ENCODE results near the gene TMC4.

Gene TMC4

DNA sequence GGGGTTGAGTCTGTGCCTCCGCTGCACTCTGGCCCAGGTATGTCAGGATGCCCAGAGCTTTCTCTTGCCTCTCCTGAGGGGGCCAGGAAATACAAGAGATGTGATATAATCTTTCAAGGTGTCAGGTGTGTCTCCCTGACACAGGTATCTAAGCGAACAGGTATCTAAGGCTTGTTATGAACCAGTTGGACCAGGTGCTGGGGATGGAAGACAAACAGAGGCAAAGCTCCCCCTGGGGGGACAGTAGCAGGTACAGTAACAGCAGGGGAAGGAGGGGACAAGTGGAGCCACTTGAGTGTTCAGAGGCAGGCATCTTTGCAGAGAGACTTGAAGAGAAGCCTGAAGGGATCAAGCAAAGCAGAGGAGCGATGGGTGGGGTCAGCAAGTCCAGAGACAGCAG is 16.0 kb downstream of the TMC4 start:
- no peak for DNase-seq (ENCODE audit: low read depth in 4 of 4, low spot score in 1 of 4)

DNA sequence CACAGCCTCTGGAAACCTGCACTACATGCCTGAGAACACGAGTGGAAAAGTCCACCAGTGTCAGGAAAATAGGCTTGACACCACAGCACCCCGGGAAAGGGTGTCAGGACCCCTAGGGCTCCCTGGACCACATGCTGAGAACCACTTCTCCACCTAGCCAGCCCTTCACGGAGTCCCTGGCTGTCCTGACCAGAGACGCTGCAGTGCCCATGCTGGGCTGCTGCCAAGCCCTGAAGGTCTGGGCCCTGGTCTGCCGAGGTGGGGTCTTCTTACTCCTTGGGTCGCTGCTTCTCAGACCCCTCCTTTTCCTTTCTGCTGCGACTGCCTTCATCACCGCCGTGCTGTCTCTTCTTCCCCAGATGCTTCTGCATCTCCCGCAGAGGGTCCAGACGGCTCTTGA is 16.5 kb downstream of the TMC4 start:
- no peak for DNase-seq (ENCODE audit: low read depth in 4 of 4, low spot score in 1 of 4)

DNA sequence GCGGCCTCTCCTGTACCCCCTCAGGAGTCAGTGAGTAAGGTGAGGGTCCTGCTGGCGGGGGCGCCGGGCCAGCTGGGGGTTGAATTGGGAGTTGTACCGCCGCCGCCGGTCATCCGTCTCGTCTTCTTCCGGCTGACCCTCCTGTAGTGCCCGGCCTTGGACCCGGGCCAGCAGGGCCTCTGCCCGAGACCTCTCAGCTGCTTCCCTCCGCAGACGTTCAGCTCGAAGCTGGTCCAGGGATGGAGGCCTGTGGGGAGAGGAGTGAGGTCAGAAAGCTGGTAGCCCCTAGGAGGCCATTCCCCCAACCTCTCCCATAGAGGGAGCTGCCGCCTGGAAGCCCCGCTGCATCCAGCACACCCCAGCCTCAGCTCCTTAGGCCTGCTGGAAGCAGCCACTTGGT is 17.3 kb downstream of the TMC4 start:
- no peak for DNase-seq (ENCODE audit: low read depth in 4 of 4, low spot score in 1 of 4)

DNA sequence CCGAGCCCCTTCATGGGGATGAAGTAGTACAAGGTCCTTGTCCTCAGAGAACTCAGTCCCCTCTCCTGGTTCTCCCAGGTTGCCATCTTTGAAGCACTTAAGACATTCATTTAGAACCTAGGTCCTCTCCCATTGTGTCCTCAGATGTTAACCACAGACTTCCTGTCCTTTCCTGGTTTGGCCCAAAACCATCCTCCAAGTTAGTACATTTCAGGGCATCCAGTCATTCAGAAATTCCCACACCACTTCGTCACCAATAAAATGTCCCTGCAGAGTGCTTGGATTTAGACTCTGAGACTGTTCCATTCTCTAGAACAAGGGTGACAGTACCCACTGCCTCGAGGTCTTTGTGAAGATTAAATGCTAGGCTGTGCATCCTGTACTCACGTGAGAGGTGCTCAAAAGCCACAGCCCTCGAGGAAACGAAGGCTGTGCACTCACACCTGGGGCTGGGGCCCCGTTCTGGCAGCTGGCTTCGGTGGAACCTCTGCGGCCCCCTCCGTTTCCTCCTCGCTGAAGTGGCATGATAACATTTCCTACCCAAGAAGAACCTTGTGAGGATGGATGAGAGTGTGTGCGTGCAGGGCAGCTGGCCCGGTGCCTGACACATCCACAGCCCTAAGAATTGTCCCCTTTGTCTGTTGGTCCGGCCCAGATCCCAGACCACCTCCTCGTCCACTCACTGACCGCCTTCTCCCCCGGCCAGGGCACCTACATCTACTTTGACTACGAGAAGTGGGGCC is 18.2 kb downstream of the TMC4 start:
- no peak for DNase-seq (ENCODE audit: low read depth in 4 of 4, low spot score in 1 of 4)

DNA sequence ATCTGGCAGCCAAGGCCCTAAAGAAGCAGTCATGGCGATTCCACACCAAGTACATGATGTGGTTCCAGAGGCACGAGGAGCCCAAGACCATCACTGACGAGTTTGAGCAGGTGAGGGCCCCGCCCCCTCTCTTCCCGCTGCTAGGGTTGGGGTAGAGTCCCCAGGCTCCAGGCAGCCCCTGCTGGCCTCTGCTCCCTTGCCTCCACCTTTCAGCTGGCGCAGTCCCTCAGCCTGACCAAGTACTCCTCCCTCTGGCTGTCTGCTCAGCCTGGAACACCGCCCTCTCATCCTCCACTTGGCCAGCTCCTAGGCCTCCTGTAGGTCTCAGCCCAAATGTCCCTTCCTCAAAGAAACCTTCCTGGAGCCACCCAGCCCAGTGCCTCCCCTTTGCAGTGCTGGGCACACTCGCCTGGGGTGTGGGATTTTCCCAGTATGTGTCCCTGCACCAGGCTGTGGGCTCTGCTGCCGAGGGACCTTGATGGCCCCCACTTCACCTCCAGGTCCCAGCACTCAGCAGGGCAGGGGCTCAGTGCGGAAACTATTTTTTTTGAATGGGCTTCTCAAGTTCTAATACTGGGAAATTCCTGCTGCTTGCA is 19.1 kb downstream of the TMC4 start:
- no peak for DNase-seq (ENCODE audit: low read depth in 4 of 4, low spot score in 1 of 4)

DNA sequence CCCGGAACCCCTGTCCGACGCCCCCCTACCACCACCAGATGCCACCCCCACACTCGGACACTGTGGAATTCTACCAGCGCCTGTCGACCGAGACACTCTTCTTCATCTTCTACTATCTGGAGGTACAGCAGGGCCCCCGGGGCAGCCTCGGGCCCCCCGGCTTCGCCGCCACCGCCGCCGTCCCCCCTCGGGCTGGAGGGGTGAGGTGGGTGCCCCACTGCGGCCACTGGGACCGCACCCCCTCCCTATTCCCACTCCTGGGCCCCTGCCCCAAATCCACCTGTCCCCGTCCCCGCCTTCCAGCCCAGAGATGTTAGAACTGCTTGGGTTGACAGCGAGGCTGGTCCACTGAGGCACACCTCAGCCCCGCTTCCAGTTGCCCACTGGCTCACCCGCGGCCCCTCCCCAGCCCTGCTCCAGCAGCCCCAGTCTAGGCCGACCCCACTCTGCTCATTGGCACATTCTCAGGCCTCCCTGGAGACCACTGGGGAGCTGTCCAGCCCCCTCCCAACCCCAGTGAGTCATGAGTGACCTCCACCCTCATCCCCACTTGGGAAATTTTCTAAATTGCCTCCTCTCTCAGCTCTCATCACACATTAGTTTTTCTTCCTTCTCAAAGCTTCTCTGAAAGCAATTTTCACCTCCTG is 20.0 kb downstream of the TMC4 start:
- DNase-seq (ENCODE audit: low read depth in 4 of 4, low spot score in 1 of 4), result no peak

DNA sequence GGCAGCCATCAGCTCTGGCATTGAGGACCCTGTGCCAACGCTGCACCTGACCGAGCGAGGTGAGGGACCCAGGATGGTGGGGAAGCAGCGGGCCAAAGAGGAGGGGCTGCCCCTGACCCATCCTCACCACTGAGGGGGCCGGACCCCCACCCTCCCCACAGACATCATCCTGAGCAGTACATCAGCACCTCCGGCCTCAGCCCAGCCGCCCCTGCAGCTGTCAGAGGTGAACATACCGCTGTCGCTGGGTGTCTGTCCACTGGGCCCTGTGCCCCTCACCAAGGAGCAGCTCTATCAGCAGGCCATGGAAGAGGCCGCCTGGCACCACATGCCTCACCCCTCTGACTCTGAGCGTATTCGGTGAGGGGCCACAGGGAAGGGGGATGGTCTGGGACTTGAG is 20.7 kb downstream of the TMC4 start:
- no peak for DNase-seq (ENCODE audit: low read depth in 4 of 4, low spot score in 1 of 4)

DNA sequence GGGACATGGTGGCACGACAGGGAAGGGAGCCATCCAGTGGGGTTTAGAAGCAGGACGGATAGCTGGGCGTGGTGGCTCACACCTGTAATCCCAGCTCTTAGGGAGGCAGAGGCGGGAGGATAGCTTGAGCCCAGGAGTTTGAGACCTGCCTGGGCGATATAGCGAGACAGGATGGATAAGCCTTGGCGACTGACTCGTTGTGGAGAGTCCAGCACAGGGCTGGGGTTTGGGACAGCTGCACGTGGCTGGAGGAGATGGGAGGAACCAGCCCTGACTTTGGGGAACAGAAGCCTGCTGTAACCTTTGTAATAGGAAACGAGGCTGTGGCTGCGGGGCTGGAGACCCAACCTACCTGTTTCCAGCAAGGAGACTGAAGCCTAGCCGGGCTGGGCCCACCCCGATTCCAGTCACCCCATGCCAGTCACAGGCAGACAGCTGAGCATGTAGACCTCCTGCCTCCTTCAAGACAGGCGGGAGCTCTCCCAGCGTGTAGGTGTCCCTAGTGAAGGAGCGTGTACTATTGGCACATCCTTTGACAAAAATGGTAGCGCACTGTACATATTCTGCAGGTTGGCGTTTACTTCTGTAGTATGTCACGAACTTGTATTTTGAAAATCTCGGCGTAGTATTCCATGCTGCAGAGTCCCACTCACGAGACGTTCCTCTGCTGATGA is 21.5 kb downstream of the TMC4 start:
- no peak for DNase-seq (ENCODE audit: low read depth in 4 of 4, low spot score in 1 of 4)

DNA sequence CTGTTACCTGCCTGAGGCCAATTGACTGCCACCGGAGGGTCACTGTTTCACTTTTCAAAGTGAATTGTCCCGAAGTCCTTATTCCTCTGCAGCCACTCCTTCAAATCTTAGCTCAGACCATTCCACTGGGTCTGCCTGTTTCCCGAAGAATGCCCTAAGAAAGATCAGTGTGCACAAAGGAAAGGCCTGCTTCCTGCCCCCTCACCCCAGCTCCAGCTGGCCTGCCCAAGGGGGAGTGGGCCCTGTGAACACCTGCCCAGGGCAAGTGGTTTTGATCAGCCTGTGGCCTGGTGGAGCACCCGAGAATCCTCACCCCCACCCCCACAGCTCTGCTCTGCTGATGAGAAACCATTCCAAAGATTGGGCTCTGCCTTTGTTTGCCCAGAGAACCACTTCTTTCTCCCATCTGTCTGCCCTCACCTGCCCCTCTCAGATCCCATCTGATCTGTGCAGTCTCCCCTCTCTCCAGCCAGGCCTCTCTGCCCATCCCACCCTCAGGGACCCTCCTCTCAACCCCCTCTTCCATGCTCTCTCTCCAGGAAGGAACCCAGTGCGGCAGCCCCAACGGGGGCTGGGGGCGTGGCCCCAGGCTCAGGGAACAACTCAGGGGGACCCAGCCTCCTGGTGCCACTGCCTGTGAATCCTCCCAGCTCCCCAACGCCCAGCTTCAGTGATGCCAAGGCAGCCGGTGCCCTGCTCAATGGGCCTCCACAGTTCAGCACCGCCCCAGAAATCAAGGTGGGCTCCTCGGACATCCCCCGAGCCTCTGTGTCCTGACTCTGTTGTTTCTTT is 23.7 kb downstream of the TMC4 start:
- no peak for DNase-seq (ENCODE audit: low read depth in 4 of 4, low spot score in 1 of 4)

DNA sequence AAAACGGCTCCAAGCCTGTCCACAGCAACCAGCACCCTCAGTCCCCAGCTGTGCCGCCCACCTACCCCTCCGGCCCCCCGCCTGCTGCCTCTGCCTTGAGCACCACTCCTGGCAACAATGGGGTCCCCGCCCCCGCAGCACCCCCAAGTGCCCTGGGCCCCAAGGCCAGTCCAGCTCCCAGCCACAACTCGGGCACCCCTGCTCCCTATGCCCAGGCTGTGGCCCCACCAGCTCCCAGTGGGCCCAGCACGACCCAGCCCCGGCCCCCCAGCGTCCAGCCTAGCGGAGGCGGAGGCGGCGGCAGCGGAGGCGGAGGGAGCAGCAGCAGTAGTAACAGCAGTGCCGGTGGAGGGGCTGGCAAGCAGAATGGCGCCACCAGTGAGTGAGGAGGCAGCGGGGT is 24.8 kb downstream of the TMC4 start:
- no peak for DNase-seq (ENCODE audit: low read depth in 4 of 4, low spot score in 1 of 4)

DNA sequence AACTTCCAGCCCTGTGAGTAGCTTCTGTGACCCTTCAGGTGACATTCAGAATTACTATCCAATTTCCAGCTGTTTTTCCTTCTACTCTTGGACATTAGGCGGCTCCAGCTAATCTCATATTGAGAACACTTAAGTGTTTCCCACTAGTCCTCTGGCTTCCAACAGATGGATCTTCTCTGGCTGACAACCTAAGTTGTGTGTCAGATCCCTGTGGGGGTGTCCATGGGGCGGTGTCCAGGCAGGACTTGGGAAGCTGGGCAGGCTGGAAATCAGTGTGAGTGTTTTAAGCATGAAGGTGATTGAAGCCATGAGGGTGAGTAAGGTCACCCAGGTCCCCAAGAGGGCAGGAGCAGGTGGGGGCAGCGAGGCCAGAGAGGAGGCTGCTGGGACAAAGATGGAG is 25.3 kb downstream of the TMC4 start:
- DNase-seq (ENCODE audit: low read depth in 4 of 4, low spot score in 1 of 4), result no peak

DNA sequence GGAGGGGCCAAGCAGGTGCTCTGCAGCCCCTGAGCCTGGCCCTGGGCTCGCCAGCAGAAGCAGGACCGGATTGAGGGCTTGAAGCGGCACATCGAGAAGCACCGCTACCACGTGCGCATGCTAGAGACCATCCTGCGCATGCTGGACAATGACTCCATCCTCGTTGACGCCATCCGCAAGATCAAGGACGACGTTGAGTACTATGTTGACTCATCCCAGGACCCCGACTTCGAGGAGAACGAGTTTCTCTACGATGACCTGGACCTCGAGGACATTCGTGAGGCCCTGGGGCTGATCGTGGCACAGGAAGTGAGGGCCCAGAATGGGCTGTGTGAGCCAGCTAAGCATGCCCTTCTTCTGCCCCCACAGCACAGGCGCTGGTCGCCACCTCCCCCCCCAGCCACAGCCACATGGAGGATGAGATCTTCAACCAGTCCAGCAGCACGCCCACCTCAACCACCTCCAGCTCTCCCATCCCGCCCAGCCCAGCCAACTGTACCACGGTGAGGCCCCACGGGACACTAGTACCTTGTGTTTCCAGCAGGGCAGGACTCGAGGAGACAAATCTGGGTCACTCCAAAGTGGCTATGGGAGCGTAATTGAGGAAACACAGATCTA is 27.3 kb downstream of the TMC4 start:
- DNase-seq (ENCODE audit: low read depth in 4 of 4, low spot score in 1 of 4), result no peak

DNA sequence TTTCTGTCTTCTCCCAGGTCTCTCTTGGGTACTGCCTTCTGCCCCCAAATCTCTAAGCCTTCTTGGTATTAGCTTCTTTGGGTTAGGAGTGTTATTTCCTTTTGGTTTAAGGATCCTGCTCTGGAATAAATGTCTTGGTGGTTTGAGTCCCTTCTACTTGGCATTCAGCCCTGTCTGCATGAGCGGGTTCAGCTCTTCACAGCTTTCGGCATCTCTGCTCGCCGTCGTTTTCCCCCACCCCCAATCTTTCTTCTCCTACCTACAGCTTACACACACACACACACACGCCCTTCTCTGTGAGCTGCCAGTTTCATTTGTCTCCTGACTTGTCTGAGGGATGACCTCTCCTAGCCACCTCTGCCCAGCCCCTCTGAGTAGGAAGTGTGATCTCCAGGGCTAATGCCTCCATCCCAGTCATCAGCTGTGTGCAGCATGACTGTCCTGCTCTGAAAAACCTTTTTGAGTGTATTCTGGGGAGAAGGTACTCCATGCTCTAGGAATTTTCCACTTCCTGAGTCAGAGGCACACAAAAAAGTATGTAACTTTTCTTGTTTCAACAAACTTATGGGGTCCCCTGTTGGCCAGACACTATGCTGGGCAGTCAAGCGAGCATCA is 30.7 kb downstream of the TMC4 start:
- DNase-seq (ENCODE audit: low read depth in 4 of 4, low spot score in 1 of 4), result no peak

DNA sequence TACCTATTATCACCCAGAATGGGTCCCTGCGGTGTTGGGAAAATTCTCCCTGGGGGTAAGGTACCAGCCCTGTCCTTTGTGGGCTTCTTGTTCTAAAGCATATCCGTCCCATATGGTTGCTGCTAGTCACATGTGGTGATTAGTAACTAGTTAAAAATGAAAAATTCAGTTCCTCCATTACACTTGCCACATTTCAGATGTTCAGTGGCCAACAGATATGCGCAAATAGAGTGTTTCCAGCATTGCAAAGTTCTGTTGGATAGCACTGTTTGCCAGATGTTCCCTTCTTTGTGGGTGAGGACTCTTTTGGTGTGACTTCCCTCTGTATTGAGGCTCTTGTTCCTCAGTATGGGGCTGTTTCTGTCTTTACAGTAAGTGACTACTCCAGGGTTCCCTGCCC is 31.6 kb downstream of the TMC4 start:
- no peak for DNase-seq (ENCODE audit: low read depth in 4 of 4, low spot score in 1 of 4)

DNA sequence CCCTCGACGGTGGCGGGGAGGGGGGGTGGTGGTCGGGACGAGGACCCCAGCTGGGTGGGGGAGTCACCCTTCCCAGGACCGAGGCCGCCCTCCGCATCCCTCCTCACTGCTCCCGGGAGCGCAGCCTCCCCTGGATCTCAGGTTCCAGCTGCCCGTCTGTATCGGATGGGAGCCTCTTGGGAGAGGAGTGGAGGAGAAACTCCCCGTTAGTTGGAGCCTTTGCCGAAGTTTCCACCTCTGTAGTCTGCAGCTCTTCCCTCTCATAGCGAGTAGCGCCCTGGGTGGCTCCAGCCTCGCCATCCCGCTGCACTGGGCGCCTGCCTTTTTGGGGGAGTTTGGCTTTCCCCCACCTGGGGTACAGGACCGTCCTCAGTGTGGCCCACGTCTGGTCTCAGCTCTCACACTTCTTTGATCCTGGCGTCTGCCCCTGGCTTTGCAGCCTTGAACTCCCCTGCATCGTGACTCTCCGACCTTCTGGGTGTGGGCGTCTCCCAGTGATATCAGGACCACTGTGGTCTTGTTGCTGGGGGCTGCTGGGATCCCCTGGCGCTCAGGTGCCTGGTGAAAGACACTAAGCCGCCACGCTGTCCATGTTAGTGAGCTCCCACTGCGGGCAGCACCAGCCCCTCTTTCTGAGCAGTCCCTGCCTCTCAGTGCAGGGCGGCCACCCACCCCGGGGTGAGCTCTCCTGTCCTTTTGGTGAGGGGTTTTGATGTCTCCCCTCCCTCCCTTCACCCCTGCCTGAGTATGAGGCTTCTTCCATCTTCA is 34.3 kb downstream of the TMC4 start:
- no peak for DNase-seq (ENCODE audit: low read depth in 4 of 4, low spot score in 1 of 4)

DNA sequence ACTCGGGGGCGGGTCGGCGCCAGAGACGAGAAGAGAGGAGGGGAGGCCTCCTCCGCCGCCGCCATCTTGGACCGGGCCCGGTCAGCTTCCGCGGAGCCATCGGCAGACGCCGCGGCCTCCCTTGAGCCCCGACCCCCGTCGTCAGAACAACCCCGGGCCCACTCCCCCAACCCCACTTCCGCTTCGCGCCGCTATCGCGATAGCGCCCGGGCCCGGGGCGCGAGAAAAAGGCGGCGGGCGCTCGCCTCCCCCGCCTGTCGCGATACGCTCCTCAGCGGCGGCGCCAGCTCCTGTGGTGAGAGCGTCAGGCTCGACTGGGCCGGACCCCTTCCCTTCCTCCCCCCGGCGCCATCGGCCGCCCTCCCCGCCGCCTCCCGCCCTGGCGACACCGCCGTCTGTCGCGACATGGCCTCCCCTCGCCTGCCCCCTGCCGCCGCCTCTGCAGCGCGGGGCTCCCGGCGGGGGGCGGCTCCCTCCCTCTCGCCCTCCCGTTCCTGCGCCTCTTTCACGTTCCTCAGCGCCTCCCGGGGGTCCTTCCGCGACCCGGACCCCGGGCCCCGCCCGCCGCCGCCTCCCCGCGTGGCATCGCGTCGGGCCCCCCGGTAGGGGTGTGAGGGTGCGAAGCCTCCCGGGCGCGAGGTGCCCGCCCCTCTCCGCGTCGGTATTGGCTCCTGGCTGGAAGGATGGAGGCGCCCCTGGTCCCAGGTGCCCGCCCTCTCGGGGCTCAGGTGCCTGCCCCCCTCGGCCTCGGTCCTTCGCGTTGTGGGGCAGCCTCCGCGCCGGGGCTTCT is 35.1 kb downstream of the TMC4 start, which contains the start of gene CNOT3:
CNOT3 (plus strand) TSS at position 64 of the 790 bp plus-strand sequence. CDS start 5,217 bp downstream, outside the sequence.
- no peak for DNase-seq (ENCODE audit: low read depth in 4 of 4, low spot score in 1 of 4)

DNA sequence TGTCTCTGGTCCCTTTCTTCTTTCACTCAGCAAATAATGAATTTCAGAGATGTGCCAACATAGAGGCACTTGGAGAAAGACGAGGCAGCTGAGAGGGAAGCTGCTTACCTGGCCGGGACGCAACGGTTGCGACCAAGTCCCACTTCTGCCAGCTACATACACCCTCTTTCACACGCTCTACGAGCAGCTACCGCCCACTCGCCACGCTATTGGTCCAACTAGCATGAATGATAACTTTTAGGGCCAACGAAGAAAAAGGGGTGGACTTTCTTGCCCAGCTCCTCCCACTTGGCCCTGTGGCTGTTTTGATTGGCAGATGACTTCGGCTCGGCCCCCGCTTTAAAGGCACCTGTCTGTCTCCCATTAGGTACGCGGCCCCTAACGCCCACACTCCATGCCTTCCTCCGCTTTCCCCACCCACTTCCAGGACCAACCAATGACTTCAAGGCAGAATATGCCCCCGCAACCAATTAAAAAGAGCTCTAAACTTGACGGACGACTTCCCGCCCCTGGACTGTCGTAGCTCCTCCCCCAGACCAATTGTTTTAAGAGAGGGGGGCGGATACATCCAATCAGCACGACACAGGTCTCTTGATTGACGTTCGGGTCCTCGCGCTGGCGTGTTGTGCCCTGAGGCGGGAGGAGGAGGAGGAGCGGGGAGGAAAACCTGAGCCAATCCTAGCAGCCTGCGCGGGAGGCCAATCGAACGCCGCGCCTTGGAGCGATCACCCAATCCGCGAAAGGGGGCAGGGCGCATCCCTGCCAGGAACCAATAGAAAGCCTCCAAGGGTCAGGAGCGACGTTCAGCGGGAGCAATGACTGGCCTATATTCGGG is 35.9 kb downstream of the TMC4 start:
- peak; percentile 92 to 97 (median 96) for DNase-seq (ENCODE audit: low read depth in 4 of 4, low spot score in 1 of 4)

Measured in stimulated activated CD4-positive, alpha-beta T cell treated with anti-CD3 and anti-CD28 coated beads, Interleukin-1b, Interleukin-23, amount 100 ng/mL, for 24 hours (primary cell).